HepG2 (cell line): Measurements from ENCODE around the gene YLPM1. TPM values are rescaled to one million over a fixed set of nuclear protein-coding genes. Genes with fewer than 3 reads are reported as not detected.
A peak's percentile ranks its signal among the peaks of the same experiment; 100 is the strongest.

Experiments
- BCL6 ChIP-seq: IDR thresholded peaks from 2 replicates; pipeline ENCODE4 v1.6.1; 2016; ENCODE audit warnings: missing genetic modification reagents, missing compliant biosample characterization
- BHLHE40 ChIP-seq: IDR thresholded peaks from 2 replicates; pipeline ENCODE4 v1.6.1; 2011; ENCODE audit warnings: low read length, improper control_type of control experiment
- JUND ChIP-seq: sonication (generic); formaldehyde crosslinking; IDR thresholded peaks from 2 replicates; pipeline ENCODE4 v1.8.0; 2022; ENCODE audit warnings: mild to moderate bottlenecking, missing genetic modification reagents
- LCORL ChIP-seq, 2 experiments: fragments of 450-650 bp in 1 of 2; sonication (generic) in 1 of 2; formaldehyde crosslinking in 1 of 2; IDR thresholded peaks; 2 replicates each; pipeline versions ENCODE4 v1.5.0 to v1.6.1; 2017 to 2020; ENCODE audit warnings: antibody characterized with exemption in 1 of 2, missing genetic modification reagents in 1 of 2
- PRDM4 ChIP-seq: sonication (generic); formaldehyde crosslinking; IDR thresholded peaks from 2 replicates; pipeline ENCODE4 v1.9.0; 2021; ENCODE audit warnings: missing genetic modification reagents, borderline replicate concordance
- SMAD9 ChIP-seq: sonication (generic); formaldehyde crosslinking; IDR thresholded peaks from 2 replicates; pipeline ENCODE4 v1.5.1; 2020; ENCODE audit warnings: mild to moderate bottlenecking, missing genetic modification reagents
- TFDP2 ChIP-seq: sonication (generic); formaldehyde crosslinking; IDR thresholded peaks from 2 replicates; pipeline ENCODE4 v1.4.0; 2020; ENCODE audit warnings: missing genetic modification reagents
- TIGD3 ChIP-seq: sonication (generic); formaldehyde crosslinking; IDR thresholded peaks from 2 replicates; pipeline ENCODE4 v1.5.1; 2020; ENCODE audit warnings: mild to moderate bottlenecking, missing genetic modification reagents, borderline replicate concordance
- ZNF343 ChIP-seq: sonication (generic); formaldehyde crosslinking; IDR thresholded peaks from 2 replicates; pipeline ENCODE4 v1.4.0; 2020; ENCODE audit warnings: mild to moderate bottlenecking, missing genetic modification reagents
- ZNF772 ChIP-seq: sonication (generic); formaldehyde crosslinking; IDR thresholded peaks from 2 replicates; pipeline ENCODE4 v1.5.0; 2020; ENCODE audit warnings: mild to moderate bottlenecking, missing genetic modification reagents
- ZNF780A ChIP-seq: sonication (generic); formaldehyde crosslinking; IDR thresholded peaks from 2 replicates; pipeline ENCODE4 v1.8.0; 2022; ENCODE audit warnings: mild to moderate bottlenecking, missing genetic modification reagents, moderate library complexity
- ZSCAN30 ChIP-seq: sonication (generic); formaldehyde crosslinking; IDR thresholded peaks from 2 replicates; pipeline ENCODE4 v1.5.0; 2020; ENCODE audit warnings: mild to moderate bottlenecking, missing genetic modification reagents
- polyA plus RNA-seq, 8 experiments: library from polyadenylated mRNA; depleted of rRNA in 3 of 8; stranded (reverse) in 7 of 8; unstranded in 1 of 8; fragments of >200 nt; fragmentation: Illumina TruSeq in 4 of 8; extraction: Trizol in 4 of 8; gene quantifications; 2 replicates each; pipeline versions ENCODE4 v1.2.1 to v1.2.3, GENCODE V29; 2011 to 2016; ENCODE audit warnings: low read depth in 4 of 8, missing spikeins in 1 of 8, mixed read lengths in 1 of 8; ENCODE audit not compliant: insufficient read depth in 1 of 8
- total RNA-seq, 5 experiments: library from RNA; depleted of rRNA; stranded (reverse); fragments of >200 nt; fragmentation: Illumina TruSeq; extraction: Trizol; gene quantifications; 2 replicates each; pipeline ENCODE4 v1.2.3, GENCODE V29; 2016; ENCODE audit warnings: low read depth in 1 of 5
- TF ChIP-seq, protein P1 (sequence below): sonication (generic); formaldehyde crosslinking; IDR thresholded peaks from 2 replicates; pipeline ENCODE4 v1.4.0; 2020; ENCODE audit warnings: missing genetic modification reagents
- TF ChIP-seq, protein P2 (sequence below): sonication (generic); formaldehyde crosslinking; IDR thresholded peaks from 2 replicates; pipeline ENCODE4 v1.9.0; 2021; ENCODE audit warnings: missing genetic modification reagents, borderline replicate concordance
- TF ChIP-seq, protein P3 (sequence below): sonication (generic); formaldehyde crosslinking; IDR thresholded peaks from 2 replicates; pipeline ENCODE4 v1.8.0; 2022; ENCODE audit warnings: low read depth, missing genetic modification reagents

Gene YLPM1
- total and polyA plus RNA-seq, 2 of the 13 experiments (the other 11 are each of a cell fraction or from before 2014, with no cell fraction given), result 6.7 to 21.9 TPM

DNA sequence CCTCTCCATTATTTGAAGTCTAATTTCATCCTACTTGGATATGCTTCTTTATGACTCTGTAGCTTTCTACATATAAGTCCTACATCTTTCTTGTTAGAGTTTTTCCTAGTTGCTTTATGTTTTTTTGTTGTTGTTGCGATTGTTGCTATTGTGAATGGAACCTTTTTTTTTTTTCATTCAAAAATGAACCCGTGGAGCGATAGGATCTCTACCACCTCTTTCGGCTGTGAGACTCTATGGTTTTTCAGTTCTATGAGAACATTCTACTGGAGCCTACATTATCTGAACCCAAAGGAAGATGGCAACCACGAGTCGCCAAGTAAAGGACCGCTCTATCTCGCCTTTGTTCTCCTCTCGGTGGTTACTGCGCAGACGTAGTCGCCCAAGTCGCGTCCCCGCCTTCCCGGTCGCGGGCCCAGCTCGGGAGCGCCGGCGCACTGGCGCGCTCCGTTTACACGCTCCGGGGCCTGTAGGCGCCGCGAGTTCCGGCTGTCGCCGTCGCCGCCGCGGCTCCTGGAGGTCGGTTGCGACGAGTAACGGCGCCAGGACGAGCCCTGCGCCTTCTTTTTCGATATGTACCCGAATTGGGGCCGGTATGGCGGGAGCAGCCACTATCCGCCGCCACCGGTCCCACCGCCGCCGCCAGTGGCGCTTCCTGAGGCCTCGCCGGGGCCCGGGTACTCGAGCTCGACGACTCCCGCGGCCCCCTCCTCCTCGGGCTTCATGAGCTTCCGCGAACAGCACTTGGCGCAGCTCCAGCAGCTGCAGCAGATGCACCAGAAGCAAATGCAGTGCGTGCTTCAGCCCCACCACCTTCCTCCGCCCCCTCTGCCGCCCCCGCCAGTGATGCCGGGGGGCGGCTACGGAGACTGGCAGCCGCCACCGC lies at the start of gene YLPM1 (continued):
- TF ChIP-seq, protein P1, sequence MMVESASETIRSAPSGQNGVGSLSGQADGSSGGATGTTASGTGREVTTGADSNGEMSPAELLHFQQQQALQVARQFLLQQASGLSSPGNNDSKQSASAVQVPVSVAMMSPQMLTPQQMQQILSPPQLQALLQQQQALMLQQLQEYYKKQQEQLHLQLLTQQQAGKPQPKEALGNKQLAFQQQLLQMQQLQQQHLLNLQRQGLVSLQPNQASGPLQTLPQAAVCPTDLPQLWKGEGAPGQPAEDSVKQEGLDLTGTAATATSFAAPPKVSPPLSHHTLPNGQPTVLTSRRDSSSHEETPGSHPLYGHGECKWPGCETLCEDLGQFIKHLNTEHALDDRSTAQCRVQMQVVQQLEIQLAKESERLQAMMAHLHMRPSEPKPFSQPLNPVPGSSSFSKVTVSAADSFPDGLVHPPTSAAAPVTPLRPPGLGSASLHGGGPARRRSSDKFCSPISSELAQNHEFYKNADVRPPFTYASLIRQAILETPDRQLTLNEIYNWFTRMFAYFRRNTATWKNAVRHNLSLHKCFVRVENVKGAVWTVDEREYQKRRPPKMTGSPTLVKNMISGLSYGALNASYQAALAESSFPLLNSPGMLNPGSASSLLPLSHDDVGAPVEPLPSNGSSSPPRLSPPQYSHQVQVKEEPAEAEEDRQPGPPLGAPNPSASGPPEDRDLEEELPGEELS (CRISPR knock-in tag), result peak; percentile 58
- TF ChIP-seq JUND (CRISPR knock-in tag) (no peak), ZNF343 (no peak), TFDP2 (CRISPR knock-in tag) (peak; percentile 78), ZSCAN30 (CRISPR knock-in tag) (no peak), PRDM4 (no peak), TIGD3 (CRISPR knock-in tag) (no peak), BHLHE40 (no peak), SMAD9 (CRISPR knock-in tag) (no peak), BCL6 (no peak), ZNF780A (CRISPR knock-in tag) (no peak), LCORL (IDR thresholded peaks at IDR 0.05) (no peak), LCORL (CRISPR knock-in tag; IDR thresholded peaks at IDR 0.05) (no peak), ZNF772 (CRISPR knock-in tag) (peak; percentile 48; the same call in 1 of the 2 replicates)
- TF ChIP-seq, protein P2, sequence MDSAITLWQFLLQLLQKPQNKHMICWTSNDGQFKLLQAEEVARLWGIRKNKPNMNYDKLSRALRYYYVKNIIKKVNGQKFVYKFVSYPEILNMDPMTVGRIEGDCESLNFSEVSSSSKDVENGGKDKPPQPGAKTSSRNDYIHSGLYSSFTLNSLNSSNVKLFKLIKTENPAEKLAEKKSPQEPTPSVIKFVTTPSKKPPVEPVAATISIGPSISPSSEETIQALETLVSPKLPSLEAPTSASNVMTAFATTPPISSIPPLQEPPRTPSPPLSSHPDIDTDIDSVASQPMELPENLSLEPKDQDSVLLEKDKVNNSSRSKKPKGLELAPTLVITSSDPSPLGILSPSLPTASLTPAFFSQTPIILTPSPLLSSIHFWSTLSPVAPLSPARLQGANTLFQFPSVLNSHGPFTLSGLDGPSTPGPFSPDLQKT (CRISPR knock-in tag), result no peak
- TF ChIP-seq, protein P3, sequence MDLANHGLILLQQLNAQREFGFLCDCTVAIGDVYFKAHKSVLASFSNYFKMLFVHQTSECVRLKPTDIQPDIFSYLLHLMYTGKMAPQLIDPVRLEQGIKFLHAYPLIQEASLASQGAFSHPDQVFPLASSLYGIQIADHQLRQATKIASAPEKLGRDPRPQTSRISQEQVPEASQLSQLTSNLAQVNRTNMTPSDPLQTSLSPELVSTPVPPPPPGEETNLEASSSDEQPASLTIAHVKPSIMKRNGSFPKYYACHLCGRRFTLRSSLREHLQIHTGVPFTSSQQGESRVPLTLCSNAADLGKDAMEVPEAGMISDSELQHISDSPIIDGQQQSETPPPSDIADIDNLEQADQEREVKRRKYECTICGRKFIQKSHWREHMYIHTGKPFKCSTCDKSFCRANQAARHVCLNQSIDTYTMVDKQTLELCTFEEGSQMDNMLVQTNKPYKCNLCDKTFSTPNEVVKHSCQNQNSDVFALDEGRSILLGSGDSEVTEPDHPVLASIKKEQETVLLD (CRISPR knock-in tag), result no peak
